ENCODE measurements around the gene FAM98C.

DNA sequence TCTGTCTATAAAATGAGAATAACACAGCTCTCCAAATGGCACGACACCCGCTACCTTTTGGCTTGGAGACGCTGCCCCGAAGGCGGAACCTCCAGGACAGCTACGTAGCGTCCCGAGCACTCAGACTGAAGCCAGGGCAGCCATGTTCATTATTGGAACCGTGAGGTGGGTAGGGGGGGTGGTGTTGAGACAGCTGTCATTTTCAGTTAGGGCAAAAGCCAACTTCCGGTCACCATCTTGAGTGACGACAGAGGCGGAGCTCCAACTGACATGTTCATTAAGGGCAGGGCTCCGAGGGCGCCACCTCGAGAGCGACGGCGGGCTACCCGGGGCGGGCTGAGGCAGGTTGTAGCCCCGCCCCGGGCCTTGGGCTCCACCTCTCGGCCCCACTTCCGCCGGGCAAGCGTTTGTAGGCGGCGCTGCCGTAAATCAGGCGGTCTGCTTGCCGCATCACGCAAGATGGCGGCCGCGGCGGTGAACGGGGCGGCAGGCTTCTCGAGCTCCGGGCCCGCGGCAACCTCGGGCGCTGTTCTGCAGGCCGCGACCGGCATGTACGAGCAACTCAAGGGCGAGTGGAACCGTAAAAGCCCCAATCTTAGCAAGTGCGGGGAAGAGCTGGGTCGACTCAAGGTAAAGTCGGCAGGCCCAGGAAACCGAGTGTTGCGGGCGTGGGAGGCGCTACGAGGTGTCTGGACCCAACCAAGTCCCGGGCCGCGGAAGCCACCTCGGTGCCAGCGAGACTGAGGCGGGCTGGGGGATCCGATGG lies 28.4 kb upstream of the FAM98C start, which contains the start of gene PSMD8:
- TF ChIP-seq CTCF (optimal IDR thresholded peaks at IDR 0.05 in 1 of 3, IDR thresholded peaks at IDR 0.05 in 1 of 3, conservative IDR thresholded peaks at IDR 0.05 in 1 of 3; ENCODE audit: extremely low read depth in 1 of 3, insufficient read depth in 2 of 3, low read length in 3 of 3) (peak in 2 of 3 experiments; percentile 24 to 25), EZH2 (IDR thresholded peaks at IDR 0.05; ENCODE audit: low read length) (no peak)

Measured in keratinocyte (primary cell).